ENCODE results near the gene CACNA1C.

Gene CACNA1C

GRCh38 chr12:2593045-2593444 lies 540.3 kb downstream of the CACNA1C start:
- H3K4me3 ChIP-seq (ENCODE audit: low read length) = no peak overlapping the region
- H3K4me1 ChIP-seq (ENCODE audit: control insufficient read depth, insufficient read depth, low read length) = no peaks in the 10 kb centered on the region
- H3K27me3 ChIP-seq (ENCODE audit: control insufficient read depth, insufficient read depth, low read length) = no peaks in the 10 kb centered on the region
- H3K36me3 ChIP-seq (ENCODE audit: control insufficient read depth, insufficient read depth, low read length) = peaks cover 9% of the 10 kb centered on the region
- no peak overlapping the region for H3K27ac ChIP-seq (ENCODE audit: low read depth, low read length)
- H3K9ac ChIP-seq (ENCODE audit: low read length) = no peak overlapping the region

GRCh38 chr12:2596441-2596840 lies 543.7 kb downstream of the CACNA1C start:
- peaks cover 5% of the 10 kb centered on the region for H3K36me3 ChIP-seq (ENCODE audit: control insufficient read depth, insufficient read depth, low read length)

GRCh38 chr12:2605301-2605700 lies 552.5 kb downstream of the CACNA1C start:
- Histone ChIP-seq H3K4me3 (ENCODE audit: low read length) (no peak overlapping the region), H3K27ac (ENCODE audit: low read depth, low read length) (no peak overlapping the region), H3K4me1 (ENCODE audit: control insufficient read depth, insufficient read depth, low read length) (no peaks in the 10 kb centered on the region), H3K27me3 (ENCODE audit: control insufficient read depth, insufficient read depth, low read length) (no peaks in the 10 kb centered on the region), H3K36me3 (ENCODE audit: control insufficient read depth, insufficient read depth, low read length) (peaks cover 9% of the 10 kb centered on the region), H3K9ac (ENCODE audit: low read length) (no peak overlapping the region)

More at GRCh38 chr12:2596441-2596840, 543.7 kb downstream of the CACNA1C start:
- no peak overlapping the region for H3K9ac ChIP-seq (ENCODE audit: low read length)
- no peaks in the 10 kb centered on the region for H3K4me1 ChIP-seq (ENCODE audit: control insufficient read depth, insufficient read depth, low read length)
- no peak overlapping the region for H3K4me3 ChIP-seq (ENCODE audit: low read length)
- H3K27me3 ChIP-seq (ENCODE audit: control insufficient read depth, insufficient read depth, low read length) = no peaks in the 10 kb centered on the region
- H3K27ac ChIP-seq (ENCODE audit: low read depth, low read length) = no peak overlapping the region

GRCh38 chr12:2606186-2606910 lies 553.6 kb downstream of the CACNA1C start:
- H3K36me3 ChIP-seq (ENCODE audit: control insufficient read depth, insufficient read depth, low read length) = peaks cover 14% of the 10 kb centered on the region
- H3K27me3 ChIP-seq (ENCODE audit: control insufficient read depth, insufficient read depth, low read length) = no peaks in the 10 kb centered on the region
- no peak overlapping the region for H3K27ac ChIP-seq (ENCODE audit: low read depth, low read length)
- no peaks in the 10 kb centered on the region for H3K4me1 ChIP-seq (ENCODE audit: control insufficient read depth, insufficient read depth, low read length)
- no peak overlapping the region for H3K9ac ChIP-seq (ENCODE audit: low read length)
- H3K4me3 ChIP-seq (ENCODE audit: low read length) = no peak overlapping the region

GRCh38 chr12:2607881-2608607 lies 555.3 kb downstream of the CACNA1C start:
- Histone ChIP-seq H3K4me1 (ENCODE audit: control insufficient read depth, insufficient read depth, low read length) (no peaks in the 10 kb centered on the region), H3K27ac (ENCODE audit: low read depth, low read length) (no peak overlapping the region), H3K27me3 (ENCODE audit: control insufficient read depth, insufficient read depth, low read length) (no peaks in the 10 kb centered on the region), H3K36me3 (ENCODE audit: control insufficient read depth, insufficient read depth, low read length) (peaks cover 14% of the 10 kb centered on the region), H3K9ac (ENCODE audit: low read length) (no peak overlapping the region), H3K4me3 (ENCODE audit: low read length) (no peak overlapping the region)

GRCh38 chr12:2608608-2608945 lies 555.8 kb downstream of the CACNA1C start:
- Histone ChIP-seq H3K27me3 (ENCODE audit: control insufficient read depth, insufficient read depth, low read length) (no peaks in the 10 kb centered on the region), H3K9ac (ENCODE audit: low read length) (no peak overlapping the region), H3K27ac (ENCODE audit: low read depth, low read length) (no peak overlapping the region), H3K36me3 (ENCODE audit: control insufficient read depth, insufficient read depth, low read length) (peaks cover 12% of the 10 kb centered on the region), H3K4me1 (ENCODE audit: control insufficient read depth, insufficient read depth, low read length) (no peaks in the 10 kb centered on the region), H3K4me3 (ENCODE audit: low read length) (no peak overlapping the region)

- peaks cover 12% of the 10 kb centered on the region for H3K36me3 ChIP-seq (ENCODE audit: control insufficient read depth, insufficient read depth, low read length)
- H3K4me3 ChIP-seq (ENCODE audit: low read length) = no peak overlapping the region
- no peak overlapping the region for H3K27ac ChIP-seq (ENCODE audit: low read depth, low read length)
- no peaks in the 10 kb centered on the region for H3K4me1 ChIP-seq (ENCODE audit: control insufficient read depth, insufficient read depth, low read length)
- no peak overlapping the region for H3K9ac ChIP-seq (ENCODE audit: low read length)
- no peaks in the 10 kb centered on the region for H3K27me3 ChIP-seq (ENCODE audit: control insufficient read depth, insufficient read depth, low read length)
These were observed 556.2 kb downstream of the CACNA1C start for GRCh38 chr12:2609020-2609419.

- no peak overlapping the region for H3K9ac ChIP-seq (ENCODE audit: low read length)
- H3K4me1 ChIP-seq (ENCODE audit: control insufficient read depth, insufficient read depth, low read length) = no peaks in the 10 kb centered on the region
- no peak overlapping the region for H3K27ac ChIP-seq (ENCODE audit: low read depth, low read length)
- H3K36me3 ChIP-seq (ENCODE audit: control insufficient read depth, insufficient read depth, low read length) = peaks cover 7% of the 10 kb centered on the region
- H3K4me3 ChIP-seq (ENCODE audit: low read length) = no peak overlapping the region
- H3K27me3 ChIP-seq (ENCODE audit: control insufficient read depth, insufficient read depth, low read length) = no peaks in the 10 kb centered on the region
These were observed 557.6 kb downstream of the CACNA1C start for GRCh38 chr12:2610358-2610757.

GRCh38 chr12:2613326-2614073 lies 560.7 kb downstream of the CACNA1C start:
- no peaks in the 10 kb centered on the region for H3K27me3 ChIP-seq (ENCODE audit: control insufficient read depth, insufficient read depth, low read length)
- H3K4me1 ChIP-seq (ENCODE audit: control insufficient read depth, insufficient read depth, low read length) = no peaks in the 10 kb centered on the region
- no peak overlapping the region for H3K4me3 ChIP-seq (ENCODE audit: low read length)
- peaks cover 7% of the 10 kb centered on the region for H3K36me3 ChIP-seq (ENCODE audit: control insufficient read depth, insufficient read depth, low read length)
- H3K27ac ChIP-seq (ENCODE audit: low read depth, low read length) = no peak overlapping the region
- H3K9ac ChIP-seq (ENCODE audit: low read length) = no peak overlapping the region

- H3K27me3 ChIP-seq (ENCODE audit: control insufficient read depth, insufficient read depth, low read length) = no peaks in the 10 kb centered on the region
- H3K9ac ChIP-seq (ENCODE audit: low read length) = no peak overlapping the region
- H3K4me3 ChIP-seq (ENCODE audit: low read length) = no peak overlapping the region
- peaks cover 7% of the 10 kb centered on the region for H3K36me3 ChIP-seq (ENCODE audit: control insufficient read depth, insufficient read depth, low read length)
- H3K4me1 ChIP-seq (ENCODE audit: control insufficient read depth, insufficient read depth, low read length) = no peaks in the 10 kb centered on the region
- H3K27ac ChIP-seq (ENCODE audit: low read depth, low read length) = no peak overlapping the region
These were observed 561.6 kb downstream of the CACNA1C start for GRCh38 chr12:2614341-2614740.

- peaks cover 3% of the 10 kb centered on the region for H3K36me3 ChIP-seq (ENCODE audit: control insufficient read depth, insufficient read depth, low read length)
- no peak overlapping the region for H3K9ac ChIP-seq (ENCODE audit: low read length)
- no peaks in the 10 kb centered on the region for H3K27me3 ChIP-seq (ENCODE audit: control insufficient read depth, insufficient read depth, low read length)
- no peaks in the 10 kb centered on the region for H3K4me1 ChIP-seq (ENCODE audit: control insufficient read depth, insufficient read depth, low read length)
- H3K27ac ChIP-seq (ENCODE audit: low read depth, low read length) = no peak overlapping the region
- H3K4me3 ChIP-seq (ENCODE audit: low read length) = no peak overlapping the region
These were observed 563.0 kb downstream of the CACNA1C start for GRCh38 chr12:2615665-2616402.

- Histone ChIP-seq H3K9ac (ENCODE audit: low read length) (no peak overlapping the region), H3K27me3 (ENCODE audit: control insufficient read depth, insufficient read depth, low read length) (no peaks in the 10 kb centered on the region), H3K36me3 (ENCODE audit: control insufficient read depth, insufficient read depth, low read length) (peaks cover 2% of the 10 kb centered on the region), H3K4me1 (ENCODE audit: control insufficient read depth, insufficient read depth, low read length) (no peaks in the 10 kb centered on the region), H3K27ac (ENCODE audit: low read depth, low read length) (no peak overlapping the region), H3K4me3 (ENCODE audit: low read length) (no peak overlapping the region)
These were observed 564.0 kb downstream of the CACNA1C start for GRCh38 chr12:2616763-2617162.
